Heart right ventricle (tissue), 16 donors: ENCODE data around the gene PPIP5K2. TPM values are rescaled to one million over a fixed set of nuclear protein-coding genes. Genes with fewer than 3 reads are reported as not detected.
"Not testable (repeated sequence)": the region's sequence is repeated elsewhere in the genome, so short reads cannot be mapped to it uniquely, and the experiment has no call there.

Experiments
- ATAC-seq, 8 donors: fragments of 200-7000 bp; cut with Tn5 transposase; one replicate each; pipeline ENCODE4 v1.9.1; 2020; ENCODE audit warnings: mild to moderate bottlenecking in 8 of 8, moderate library complexity in 8 of 8, moderate number of reproducible peaks in 1 of 8
- DNase-seq, 2 donors: peaks; one replicate each; pipeline ENCODE4 v3.0.0-alpha.2; 2020
- H3K27ac ChIP-seq, 10 donors: fragments of 200-600 bp; sonication (generic) in 2 of 10; one replicate each; pipeline versions ENCODE4 v1.5.0 to v1.8.0; 2020 to 2022; ENCODE audit warnings: mild to moderate bottlenecking in 3 of 10
- H3K27me3 ChIP-seq, 7 donors: fragments of 200-600 bp; one replicate each; pipeline ENCODE4 v1.8.0; 2021 to 2022; ENCODE audit warnings: mild to moderate bottlenecking in 2 of 7
- H3K36me3 ChIP-seq, 9 donors: fragments of 200-600 bp; sonication (generic) in 1 of 9; one replicate each; pipeline versions ENCODE4 v1.5.0 to v1.8.0; 2020 to 2022; ENCODE audit warnings: mild to moderate bottlenecking in 2 of 9
- H3K4me1 ChIP-seq, 9 donors: fragments of 200-600 bp; sonication (generic) in 1 of 9; one replicate each; pipeline versions ENCODE4 v1.5.0 to v1.8.0; 2020 to 2022; ENCODE audit warnings: mild to moderate bottlenecking in 4 of 9
- H3K4me3 ChIP-seq, 10 donors: fragments of 200-600 bp; sonication (generic) in 2 of 10; one replicate each; pipeline versions ENCODE4 v1.5.0 to v1.8.0; 2020 to 2022; ENCODE audit warnings: mild to moderate bottlenecking in 7 of 10, moderate library complexity in 2 of 10
- H3K9me3 ChIP-seq, 11 donors: fragments of 200-600 bp in 10 of 11; sonication (generic) in 2 of 11; one replicate each; pipeline versions ENCODE4 v1.5.0 to v1.8.0; 2013 to 2022; ENCODE audit warnings: mild to moderate bottlenecking in 2 of 11, control low read depth in 1 of 11, moderate library complexity in 1 of 11
- WGBS, 2 donors: extraction: QIAGEN DNeasy Blood & Tissue Kit; methylation state at CpG; one replicate each; pipeline ENCODE4 v1.1.7; 2013; ENCODE audit warnings: inconsistent platforms in 1 of 2; 5-methylcytosine and 5-hydroxymethylcytosine counted together
- intact Hi-C, 10 donors: fragments of 100-400 bp; cut with DNase I; formaldehyde crosslinking; loops; one replicate each; pipeline versions ENCODE4 v1.11.1 to v1.14.2; 2022
- polyA plus RNA-seq, 2 donors: library from polyadenylated mRNA; stranded (reverse); fragments of 200-250 nt; gene quantifications; one replicate each; pipeline ENCODE4 v1.2.3, GENCODE V29; 2013
- total RNA-seq, 10 donors: library from RNA; stranded (reverse); fragmentation: NEBNext Ultra II Directional in 3 of 10; extraction: Animal tissue kit (Norgen Biotek cat#: 25700) in 3 of 10; gene quantifications; one replicate each; pipeline versions ENCODE4 v1.2.1 to v1.2.4, GENCODE V29; 2021 to 2023
- TF ChIP-seq, protein P1 (sequence below), 9 donors: fragments of 200-600 bp; sonication (generic) in 2 of 9; IDR thresholded peaks; one replicate each; pipeline versions ENCODE4 v1.5.0 to v1.8.0; 2021 to 2022; ENCODE audit warnings: antibody characterized with exemption in 9 of 9, mild to moderate bottlenecking in 5 of 9, moderate library complexity in 1 of 9
- donor health status: Arrhythmogenic right ventricular cardiomyopathy.
- donor health status: ischemic (EF 13 %, LVEDD 7.1; RV severe dilation, severe dysfunction).
- donor health status: healthy with polysubstance abuse.
- donor health status: DM: no; HTN: yes; CAD: no.
- donor health status: DM: no; HTN: no; CAD: no.
- donor health status: ischemic (EF 25% LVEDD 6.9; RV normal size, moderate dysfunction).
- donor health status: ischemic (EF 25% LVEDD 5.7; RV mildly dilated, moderate dysfunction).
- donor health status: healthy.
- donor health status: DM: yes; HTN: yes; CAD: no.
- donor health status: Ischemic cardiomyopathy.
- donor health status: ischemic (EF 35%, LVEDD 5.7; RV mildly dilated, moderate dysfunction).
- donor health status: nonischemic (EF 11% LVEDD 7.7; RV severe dilation, severe dysfunction).
- donor health status: DM: yes; HTN: yes; CAD: no.
- donor health status: PGD.
- donor health status: ischemic (EF 29% LVEDD 5.4; RV normal size, mild dysfunction).
- donor health status: nonischemic (EF 23%, LVEDD 6.1; RV moderate dilation, normal function).

The PPIP5K2 gene
- total and polyA plus RNA-seq, 12 donors, result 17.1 to 72.9 (median 35.6) TPM

DNA sequence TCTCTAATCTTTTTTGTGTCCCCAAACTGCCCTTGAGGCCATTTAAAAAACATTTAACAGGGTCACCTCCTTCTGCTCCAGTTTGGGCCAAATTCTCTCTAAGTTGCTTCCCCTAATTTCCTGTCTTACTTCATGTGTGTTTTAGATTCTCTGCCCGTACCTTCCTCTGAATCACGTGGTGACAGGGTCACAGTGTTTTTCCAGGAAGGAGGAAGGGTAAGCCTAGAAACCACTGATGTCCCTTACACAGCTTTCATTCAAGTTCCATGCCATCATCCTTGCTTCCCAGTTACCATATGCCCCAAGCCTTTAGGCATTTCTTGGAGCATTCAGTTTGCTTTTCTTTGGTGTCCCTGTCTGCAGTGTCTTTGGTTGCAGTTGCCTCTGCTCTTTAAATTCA lies 96.0 kb downstream of the PPIP5K2 start:
- H3K4me3 ChIP-seq, result no peak overlapping the region
- H3K27me3 ChIP-seq, result no peaks in the 10 kb centered on the region
- H3K27ac ChIP-seq, result no peak overlapping the region
- H3K4me1 ChIP-seq, result peaks cover 0 to 11% (median 5%) of the 10 kb centered on the region in 9 donors
- intact Hi-C loops, result no loop called here
- no peaks in the 10 kb centered on the region for H3K36me3 ChIP-seq
- no peaks in the 10 kb centered on the region for H3K9me3 ChIP-seq
- 16 to 30% methylated on average over 2 of the region's 2 CpGs for WGBS, 2 donors
- DNase-seq (no peak), ATAC-seq (peak in 1 of 8 donors; percentile 13)
- TF ChIP-seq, protein P1, sequence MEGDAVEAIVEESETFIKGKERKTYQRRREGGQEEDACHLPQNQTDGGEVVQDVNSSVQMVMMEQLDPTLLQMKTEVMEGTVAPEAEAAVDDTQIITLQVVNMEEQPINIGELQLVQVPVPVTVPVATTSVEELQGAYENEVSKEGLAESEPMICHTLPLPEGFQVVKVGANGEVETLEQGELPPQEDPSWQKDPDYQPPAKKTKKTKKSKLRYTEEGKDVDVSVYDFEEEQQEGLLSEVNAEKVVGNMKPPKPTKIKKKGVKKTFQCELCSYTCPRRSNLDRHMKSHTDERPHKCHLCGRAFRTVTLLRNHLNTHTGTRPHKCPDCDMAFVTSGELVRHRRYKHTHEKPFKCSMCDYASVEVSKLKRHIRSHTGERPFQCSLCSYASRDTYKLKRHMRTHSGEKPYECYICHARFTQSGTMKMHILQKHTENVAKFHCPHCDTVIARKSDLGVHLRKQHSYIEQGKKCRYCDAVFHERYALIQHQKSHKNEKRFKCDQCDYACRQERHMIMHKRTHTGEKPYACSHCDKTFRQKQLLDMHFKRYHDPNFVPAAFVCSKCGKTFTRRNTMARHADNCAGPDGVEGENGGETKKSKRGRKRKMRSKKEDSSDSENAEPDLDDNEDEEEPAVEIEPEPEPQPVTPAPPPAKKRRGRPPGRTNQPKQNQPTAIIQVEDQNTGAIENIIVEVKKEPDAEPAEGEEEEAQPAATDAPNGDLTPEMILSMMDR (IDR thresholded peaks at IDR 0.05), result no peak

- Histone ChIP-seq H3K27ac (no peak overlapping the region), H3K9me3 (no peaks in the 10 kb centered on the region), H3K36me3 (no peaks in the 10 kb centered on the region), H3K27me3 (no peaks in the 10 kb centered on the region), H3K4me1 (peaks cover 0 to 11% (median 5%) of the 10 kb centered on the region in 9 donors), H3K4me3 (no peak overlapping the region)
- no peak for DNase-seq
- intact Hi-C loops, result no loop called here
- 88 to 91% methylated on average over 2 of the region's 2 CpGs for WGBS, 2 donors
- TF ChIP-seq, protein P1 (IDR thresholded peaks at IDR 0.05), result no peak
- ATAC-seq, result no peak
These were observed 96.6 kb downstream of the PPIP5K2 start for GRCh38 chr5:103216697-103217096.

DNA sequence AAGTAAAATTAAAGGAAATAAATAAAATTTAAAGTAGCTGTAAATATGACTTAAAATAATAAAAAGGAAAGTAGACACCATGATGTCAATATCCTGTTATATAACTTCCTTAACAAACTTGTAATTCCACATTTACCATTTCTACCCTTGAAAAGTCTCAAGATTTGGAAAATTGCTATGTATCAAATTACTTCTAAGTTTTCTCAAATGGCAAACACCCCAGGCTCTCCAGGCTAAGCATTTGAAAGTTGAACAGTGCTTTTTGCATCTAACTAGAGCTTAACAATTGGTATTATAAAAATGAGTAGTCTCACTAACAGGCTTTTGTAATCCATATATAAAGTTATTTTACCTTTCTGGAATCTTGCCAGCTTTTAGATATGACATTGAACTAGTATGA lies 97.0 kb downstream of the PPIP5K2 start:
- intact Hi-C loops, result no loop called here
- no peak for DNase-seq
- Histone ChIP-seq H3K27me3 (no peaks in the 10 kb centered on the region), H3K4me3 (no peak overlapping the region), H3K36me3 (no peaks in the 10 kb centered on the region), H3K27ac (no peak overlapping the region), H3K4me1 (peaks cover 0 to 11% (median 5%) of the 10 kb centered on the region in 9 donors), H3K9me3 (no peaks in the 10 kb centered on the region)
- ATAC-seq, result no peak
- TF ChIP-seq, protein P1 (IDR thresholded peaks at IDR 0.05), result no peak

GRCh38 chr5:103218164-103218563 lies 98.1 kb downstream of the PPIP5K2 start:
- no peak for DNase-seq
- Histone ChIP-seq H3K9me3 (no peaks in the 10 kb centered on the region), H3K4me3 (no peak overlapping the region), H3K27ac (no peak overlapping the region), H3K4me1 (peaks cover 0 to 11% (median 5%) of the 10 kb centered on the region in 9 donors), H3K27me3 (no peaks in the 10 kb centered on the region), H3K36me3 (no peaks in the 10 kb centered on the region)
- TF ChIP-seq, protein P1 (IDR thresholded peaks at IDR 0.05), result no peak
- intact Hi-C loops, result no loop called here
- no peak for ATAC-seq
- WGBS, 2 donors, result 78% methylated on average over 5 of the region's 5 CpGs

DNA sequence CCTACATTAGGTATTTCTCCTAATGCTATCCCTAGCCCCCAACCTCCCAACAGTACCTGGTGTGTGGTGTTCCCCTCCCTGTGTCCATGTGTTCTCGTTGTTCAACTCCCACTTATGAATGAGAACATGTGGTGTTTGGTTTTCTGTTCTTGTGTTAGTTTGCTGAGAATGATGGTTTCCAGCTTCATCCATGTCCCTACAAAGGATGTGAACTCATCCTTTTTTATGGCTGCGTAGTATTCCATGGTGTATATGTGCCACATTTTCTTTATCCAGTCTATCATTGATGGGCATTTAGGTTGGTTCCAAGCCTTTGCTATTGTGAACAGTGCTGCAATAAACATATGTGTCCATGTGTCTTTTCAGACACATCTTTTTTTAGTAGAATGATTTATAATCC lies 99.0 kb downstream of the PPIP5K2 start:
- H3K36me3 ChIP-seq, DNase-seq, ATAC-seq, H3K9me3 ChIP-seq, H3K4me3 ChIP-seq, H3K27me3 ChIP-seq, H3K27ac ChIP-seq, intact Hi-C loops: not testable (repeated sequence)
- H3K4me1 ChIP-seq, result peaks cover 0 to 11% (median 5%) of the 10 kb centered on the region in 9 donors
- WGBS, 2 donors, result 94 to 100% methylated on average over 2 of the region's 2 CpGs
